A549 (cell line): ENCODE measurements around the gene WFIKKN1.

Experiments used
- BHLHE40 ChIP-seq: IDR thresholded peaks from 2 replicates; pipeline ENCODE4 v1.6.1; 2012; ENCODE audit warnings: low read depth, low read length, inconsistent platforms
- CEBPB ChIP-seq, 2 experiments: fragments of >200 bp in 1 of 2; sonication (Bioruptor Twin) in 1 of 2; formaldehyde crosslinking in 1 of 2; IDR thresholded peaks; 2 replicates each; pipeline ENCODE4 v1.6.1; 2012 to 2016
- ELK1 ChIP-seq: fragments of 150-350 bp; IDR thresholded peaks from 2 replicates; pipeline ENCODE4 v1.6.1; 2014; ENCODE audit warnings: low read depth, mild to moderate bottlenecking, low read length
- ESRRA ChIP-seq: fragments of 150-350 bp; IDR thresholded peaks from 2 replicates; pipeline ENCODE4 v1.6.1; 2014; ENCODE audit warnings: mild to moderate bottlenecking, low read length, borderline replicate concordance
- FOSB ChIP-seq: fragments of 250-450 bp; sonication (Bioruptor Pico); IDR thresholded peaks from 2 replicates; pipeline ENCODE4 v1.5.0; 2020; ENCODE audit warnings: mild to moderate bottlenecking, moderate library complexity
- HDAC2 ChIP-seq: fragments of 200-600 bp; sonication (generic); IDR thresholded peaks from 2 replicates; pipeline ENCODE4 v1.6.1; 2016
- HOXA7 ChIP-seq: fragments of 250-450 bp; sonication (Bioruptor Pico); IDR thresholded peaks from 2 replicates; pipeline ENCODE4 v1.5.0; 2020; ENCODE audit warnings: mild to moderate bottlenecking, moderate library complexity
- KDM1A ChIP-seq: fragments of 200-600 bp; sonication (generic); IDR thresholded peaks from 2 replicates; pipeline ENCODE4 v1.6.1; 2016; ENCODE audit warnings: low read depth, mild to moderate bottlenecking
- MAX ChIP-seq: IDR thresholded peaks from 2 replicates; pipeline ENCODE4 v1.6.1; 2012
- POLR2A ChIP-seq: IDR thresholded peaks from 2 replicates; pipeline ENCODE4 v1.6.1; 2012; ENCODE audit warnings: mild to moderate bottlenecking, low read length
- RCOR1 ChIP-seq: fragments of 150-350 bp; IDR thresholded peaks from 2 replicates; pipeline ENCODE4 v1.6.1; 2014; ENCODE audit warnings: antibody characterized with exemption, low read length, low read depth
- REST ChIP-seq: fragments of 200-600 bp; sonication (generic); IDR thresholded peaks from 2 replicates; pipeline ENCODE4 v1.6.1; 2016; ENCODE audit warnings: antibody characterized with exemption, mild to moderate bottlenecking, moderate library complexity
- TF ChIP-seq, protein P1 (sequence below): fragments of >200 bp; sonication (Bioruptor Twin); formaldehyde crosslinking; IDR thresholded peaks from 3 replicates; pipeline ENCODE4 v1.5.1; 2016
- TF ChIP-seq, protein P2 (sequence below): IDR thresholded peaks from 2 replicates; pipeline ENCODE4 v1.6.1; 2012; ENCODE audit warnings: low read depth, borderline replicate concordance

DNA sequence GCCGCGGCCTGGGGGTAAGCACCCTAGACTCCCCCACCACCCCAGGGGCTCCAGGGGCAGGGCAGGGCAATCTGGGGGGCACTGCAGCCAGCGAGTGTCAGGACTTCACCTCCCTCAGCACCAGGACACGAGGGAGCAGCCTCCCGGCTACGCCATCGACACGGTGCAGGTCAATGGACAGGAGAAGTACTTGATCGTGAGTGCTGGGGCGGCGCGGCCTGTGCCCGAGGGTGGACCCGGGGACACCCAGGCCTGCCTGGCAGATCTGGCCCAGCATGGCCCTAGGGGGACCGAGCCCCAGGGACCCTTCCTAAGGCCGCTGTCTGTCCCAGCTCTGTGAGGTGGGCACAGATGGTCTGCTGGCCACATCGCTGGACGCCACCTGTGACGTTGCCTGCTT, 41.6 kb downstream of the WFIKKN1 start:
- TF ChIP-seq, protein P1, sequence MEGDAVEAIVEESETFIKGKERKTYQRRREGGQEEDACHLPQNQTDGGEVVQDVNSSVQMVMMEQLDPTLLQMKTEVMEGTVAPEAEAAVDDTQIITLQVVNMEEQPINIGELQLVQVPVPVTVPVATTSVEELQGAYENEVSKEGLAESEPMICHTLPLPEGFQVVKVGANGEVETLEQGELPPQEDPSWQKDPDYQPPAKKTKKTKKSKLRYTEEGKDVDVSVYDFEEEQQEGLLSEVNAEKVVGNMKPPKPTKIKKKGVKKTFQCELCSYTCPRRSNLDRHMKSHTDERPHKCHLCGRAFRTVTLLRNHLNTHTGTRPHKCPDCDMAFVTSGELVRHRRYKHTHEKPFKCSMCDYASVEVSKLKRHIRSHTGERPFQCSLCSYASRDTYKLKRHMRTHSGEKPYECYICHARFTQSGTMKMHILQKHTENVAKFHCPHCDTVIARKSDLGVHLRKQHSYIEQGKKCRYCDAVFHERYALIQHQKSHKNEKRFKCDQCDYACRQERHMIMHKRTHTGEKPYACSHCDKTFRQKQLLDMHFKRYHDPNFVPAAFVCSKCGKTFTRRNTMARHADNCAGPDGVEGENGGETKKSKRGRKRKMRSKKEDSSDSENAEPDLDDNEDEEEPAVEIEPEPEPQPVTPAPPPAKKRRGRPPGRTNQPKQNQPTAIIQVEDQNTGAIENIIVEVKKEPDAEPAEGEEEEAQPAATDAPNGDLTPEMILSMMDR = no peak
- TF ChIP-seq CEBPB (IDR thresholded peaks at IDR 0.05) = no peak
- TF ChIP-seq MAX = no peak
- no peak for TF ChIP-seq POLR2A
- TF ChIP-seq RCOR1 = no peak
- no peak for TF ChIP-seq KDM1A
- no peak for TF ChIP-seq HOXA7
- TF ChIP-seq, protein P2, sequence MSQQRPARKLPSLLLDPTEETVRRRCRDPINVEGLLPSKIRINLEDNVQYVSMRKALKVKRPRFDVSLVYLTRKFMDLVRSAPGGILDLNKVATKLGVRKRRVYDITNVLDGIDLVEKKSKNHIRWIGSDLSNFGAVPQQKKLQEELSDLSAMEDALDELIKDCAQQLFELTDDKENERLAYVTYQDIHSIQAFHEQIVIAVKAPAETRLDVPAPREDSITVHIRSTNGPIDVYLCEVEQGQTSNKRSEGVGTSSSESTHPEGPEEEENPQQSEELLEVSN = no peak
- TF ChIP-seq HDAC2 = no peak
- no peak for TF ChIP-seq BHLHE40
- TF ChIP-seq FOSB (CRISPR knock-in tag) = no peak
- no peak for TF ChIP-seq ELK1
- no peak for TF ChIP-seq REST
- TF ChIP-seq ESRRA = no peak
